SH-SY5Y (cell line): ENCODE results near the gene LRRC25.

ENCODE experiments used
- GATA2 ChIP-seq: IDR thresholded peaks from 2 replicates; pipeline ENCODE4 v1.6.1; 2011; ENCODE audit warnings: mild to moderate bottlenecking, low read depth, low read length
- GATA3 ChIP-seq: IDR thresholded peaks from 2 replicates; pipeline ENCODE4 v1.6.1; 2011; ENCODE audit warnings: low read depth, mild to moderate bottlenecking, low read length, moderate library complexity

Gene LRRC25

DNA sequence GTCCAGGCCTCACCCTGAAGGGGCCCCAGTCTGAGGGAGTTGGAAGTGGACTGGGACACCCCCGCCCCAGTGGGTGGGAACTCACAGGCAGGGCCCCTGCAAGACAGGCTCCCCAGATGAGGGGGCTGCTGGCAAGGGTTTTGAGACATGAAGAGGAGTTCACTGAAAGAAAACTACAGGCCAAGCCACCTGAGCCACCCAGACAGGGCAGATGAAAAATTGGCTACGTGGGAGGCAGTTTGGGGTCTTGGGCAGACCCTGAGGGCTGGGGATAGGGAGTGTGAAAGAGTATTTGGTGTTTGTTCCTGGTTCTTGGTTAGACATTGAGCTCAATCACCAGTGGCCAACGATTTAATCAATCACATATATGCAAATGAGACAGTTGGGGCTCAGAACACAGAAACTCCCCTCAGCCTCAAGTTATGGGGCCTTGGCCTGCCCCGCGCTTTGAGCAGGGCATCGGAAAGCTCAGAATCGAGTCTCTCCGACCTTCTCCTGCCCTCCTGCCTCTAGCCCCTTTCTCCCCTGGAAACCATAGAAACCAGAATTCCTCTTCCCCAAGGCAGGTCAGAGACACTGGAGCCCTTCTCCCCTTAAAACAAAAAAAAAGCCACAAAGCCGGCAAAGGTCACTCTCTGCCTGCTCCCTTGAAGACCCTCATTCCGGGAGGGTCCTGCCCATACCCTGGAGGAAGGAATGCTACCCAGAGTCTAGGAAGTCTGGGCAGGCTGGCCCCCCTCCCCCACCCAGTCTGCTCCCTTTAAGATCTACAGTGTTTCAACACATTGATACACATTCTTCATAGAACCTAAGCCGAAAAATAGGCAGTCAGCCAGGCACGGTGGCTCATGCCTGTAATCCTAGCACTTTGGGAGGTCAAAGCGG lies 41.8 kb upstream of the LRRC25 start:
- TF ChIP-seq GATA2 (no peak), GATA3 (no peak)

DNA sequence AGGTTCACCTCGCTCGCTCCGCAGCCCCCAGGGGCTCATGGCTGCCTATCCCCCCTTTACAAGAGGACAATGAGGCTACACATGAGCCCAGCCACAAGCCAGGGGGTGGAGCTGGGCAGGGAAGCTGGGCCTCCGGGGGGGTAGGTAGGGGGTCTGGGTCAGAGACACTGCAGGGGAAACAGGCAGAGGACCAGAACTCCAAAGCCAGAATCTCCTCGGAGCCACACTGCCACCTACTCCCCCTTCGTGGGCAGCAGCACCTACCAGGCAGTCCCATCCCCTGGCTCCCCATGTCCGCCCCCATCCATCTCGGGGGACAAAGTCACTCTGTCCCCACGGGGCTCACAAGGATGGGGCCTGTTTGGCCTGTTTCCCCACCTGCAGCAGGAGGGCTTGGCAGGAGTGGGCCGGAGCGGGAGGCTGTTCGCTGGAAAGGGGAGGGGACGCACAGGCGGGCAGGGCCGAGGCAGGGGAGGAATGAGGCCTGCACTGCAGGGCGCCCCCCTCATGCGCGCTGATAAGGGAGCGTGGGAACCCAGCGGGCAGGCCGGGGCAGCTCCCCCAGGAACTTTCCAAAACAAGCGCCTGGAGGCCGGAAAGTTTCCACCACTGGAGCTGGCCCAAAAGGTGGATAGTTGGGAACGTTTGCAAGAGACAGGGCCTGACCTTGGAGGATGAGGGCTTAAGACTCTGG lies 41.1 kb upstream of the LRRC25 start:
- no peak for TF ChIP-seq GATA3
- TF ChIP-seq GATA2 = no peak

DNA sequence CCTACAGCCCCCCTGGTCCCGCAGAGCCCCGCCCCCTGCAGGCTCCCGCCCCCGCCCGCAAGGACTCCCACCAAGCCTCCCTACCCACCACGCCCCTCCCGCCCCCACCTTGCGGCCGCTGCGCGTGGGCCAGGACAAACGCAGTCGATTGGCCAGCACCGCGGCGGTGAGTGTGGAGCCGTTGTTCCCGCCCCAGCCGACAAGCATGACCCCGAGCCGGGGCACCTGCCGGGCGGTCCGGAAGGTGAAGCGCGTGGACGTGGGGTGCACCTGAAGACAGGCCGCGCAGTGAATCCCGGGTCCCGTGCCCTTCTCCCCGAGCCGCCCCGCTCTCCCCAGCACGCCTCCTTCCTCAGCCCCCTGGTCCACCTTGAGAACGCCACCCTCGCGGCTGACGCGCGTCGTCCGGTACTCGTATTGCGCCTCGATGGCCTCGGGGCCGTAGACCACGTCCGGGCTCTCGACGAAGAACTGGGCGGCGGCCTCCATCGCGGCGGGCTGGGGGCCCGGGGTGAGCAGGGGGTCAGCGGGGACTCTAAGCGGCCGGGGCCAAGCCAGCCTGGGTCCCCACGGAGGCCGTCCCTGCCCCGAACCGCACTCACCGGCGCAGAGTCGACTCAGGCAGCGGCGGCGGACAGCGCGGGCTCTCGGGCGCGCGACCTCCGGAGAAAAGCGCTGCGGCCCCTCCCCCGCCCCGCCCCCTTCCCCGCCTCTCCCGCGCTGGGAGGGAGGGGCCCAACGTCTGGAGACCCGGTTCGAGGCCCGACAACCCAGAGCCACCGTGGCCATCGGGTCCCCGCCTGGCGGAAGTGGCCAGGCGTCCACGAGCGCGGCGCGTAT lies 40.3 kb upstream of the LRRC25 start, which contains the start of gene ISYNA1:
TSS of gene ISYNA1 (minus strand) at position 643 of the 840 bp plus-strand sequence. CDS start at position 489, 154 bp downstream.
- no peak for TF ChIP-seq GATA3
- no peak for TF ChIP-seq GATA2

DNA sequence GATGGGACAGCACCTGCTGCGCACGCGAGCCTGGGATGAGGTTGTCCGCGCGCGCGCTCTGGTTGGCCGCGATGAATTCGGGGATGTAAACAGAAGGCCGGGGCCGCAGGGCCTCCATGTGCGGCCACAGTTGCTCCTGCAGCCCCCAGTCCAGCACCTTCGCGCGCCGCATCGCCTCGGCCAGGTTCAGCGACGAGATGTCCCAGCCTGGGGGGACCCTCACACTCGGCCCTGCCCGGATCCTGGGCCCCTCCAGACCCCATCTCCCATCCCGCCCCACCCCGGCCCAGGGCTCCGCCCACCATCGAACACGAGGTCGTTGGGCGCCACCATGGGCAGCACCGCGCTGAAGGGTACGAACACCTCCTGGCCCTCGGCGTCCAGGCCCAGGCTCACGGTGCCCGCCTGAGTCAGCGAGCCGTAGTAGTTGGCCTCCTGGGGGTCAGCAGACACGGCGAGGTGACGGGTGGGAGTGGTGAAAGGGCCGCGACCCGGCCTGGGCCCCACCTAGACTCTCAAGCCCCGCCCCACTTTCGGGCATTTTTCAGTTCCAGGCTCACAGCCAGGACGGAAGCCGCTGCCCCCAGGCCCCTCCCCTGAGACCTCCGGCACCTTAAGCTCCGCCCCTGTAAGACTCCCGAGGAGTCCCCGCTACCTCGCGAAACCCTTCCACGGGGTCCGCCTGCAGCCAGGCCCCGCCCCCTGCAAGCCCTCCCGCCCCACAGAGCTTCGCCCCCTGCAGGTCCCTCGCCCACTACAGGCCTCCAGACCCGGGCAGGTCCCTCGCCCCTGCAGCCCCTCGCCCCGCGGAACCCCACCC lies 39.5 kb upstream of the LRRC25 start:
- no peak for TF ChIP-seq GATA2
- no peak for TF ChIP-seq GATA3

DNA sequence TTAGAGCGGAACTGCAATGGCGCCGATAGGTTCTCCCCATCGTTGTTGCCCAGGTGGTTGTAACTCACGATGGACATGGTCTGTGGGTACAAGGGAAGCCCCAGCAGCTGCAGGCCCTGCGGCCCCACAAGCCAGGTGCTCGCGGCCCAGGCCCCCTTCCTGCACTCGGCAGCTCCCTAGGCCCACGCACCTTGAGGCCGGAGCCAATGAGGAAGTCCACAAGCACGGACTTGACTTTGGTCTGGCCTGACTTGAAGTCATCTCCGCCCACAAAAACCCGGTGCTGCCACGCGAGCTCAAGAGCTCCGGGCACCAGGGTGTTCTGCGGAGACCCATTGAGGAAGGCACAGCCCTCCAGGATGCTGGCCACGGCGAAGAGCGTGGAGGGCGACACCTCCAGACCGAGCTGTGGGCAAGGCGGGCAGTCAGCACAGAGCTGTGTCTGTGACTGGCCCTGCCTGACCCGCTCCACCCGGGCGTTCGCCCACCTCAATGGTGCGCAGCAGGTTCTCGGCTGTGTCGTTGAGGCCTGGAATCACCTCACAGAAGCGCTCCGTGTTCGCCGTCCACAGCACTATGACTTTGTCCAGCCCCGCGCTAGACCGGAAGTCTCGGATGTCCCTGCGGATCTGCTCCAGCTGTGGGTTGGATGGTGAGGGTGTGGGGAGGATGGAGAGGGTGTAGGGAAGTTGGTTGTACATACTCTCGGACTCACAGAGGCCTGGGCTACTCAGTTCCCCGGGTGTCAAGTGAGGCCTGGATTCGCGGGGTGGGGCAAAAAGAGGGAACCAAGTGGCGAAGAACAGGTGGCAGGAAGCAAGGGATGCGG lies 38.6 kb upstream of the LRRC25 start:
- no peak for TF ChIP-seq GATA2
- no peak for TF ChIP-seq GATA3

DNA sequence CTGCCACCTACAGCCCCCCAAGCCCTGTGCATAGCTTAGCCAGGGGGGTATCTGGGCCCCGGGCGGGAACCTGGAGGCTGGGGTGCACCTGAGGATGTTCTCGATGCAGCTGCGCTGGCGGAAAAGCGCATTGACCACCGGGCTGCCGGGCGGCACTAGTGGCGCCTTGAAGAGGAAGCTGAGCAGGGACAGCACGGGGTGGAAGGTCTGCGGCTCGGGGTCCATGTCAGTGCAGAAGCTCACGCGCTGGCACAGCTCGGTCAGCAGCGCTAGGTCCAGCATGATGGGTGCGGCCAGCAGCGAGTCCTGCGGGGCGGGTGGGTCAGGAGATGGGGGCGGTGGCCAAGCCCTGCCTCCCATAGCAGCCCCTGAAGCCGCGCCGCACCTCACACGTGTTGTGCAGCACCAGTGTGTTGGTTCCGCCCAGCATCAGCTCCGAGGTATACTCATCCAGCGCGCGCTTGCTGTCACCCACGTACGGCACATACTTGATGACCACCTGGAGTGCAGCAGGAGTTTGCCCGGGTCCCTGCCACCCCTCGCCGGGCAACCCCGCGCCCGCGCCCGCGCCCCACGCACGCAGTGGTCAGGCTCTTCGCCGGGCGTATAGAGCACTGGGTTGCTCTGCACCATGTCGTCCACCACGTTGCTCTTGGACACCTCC lies 37.9 kb upstream of the LRRC25 start:
- TF ChIP-seq GATA3 (no peak), GATA2 (no peak)

DNA sequence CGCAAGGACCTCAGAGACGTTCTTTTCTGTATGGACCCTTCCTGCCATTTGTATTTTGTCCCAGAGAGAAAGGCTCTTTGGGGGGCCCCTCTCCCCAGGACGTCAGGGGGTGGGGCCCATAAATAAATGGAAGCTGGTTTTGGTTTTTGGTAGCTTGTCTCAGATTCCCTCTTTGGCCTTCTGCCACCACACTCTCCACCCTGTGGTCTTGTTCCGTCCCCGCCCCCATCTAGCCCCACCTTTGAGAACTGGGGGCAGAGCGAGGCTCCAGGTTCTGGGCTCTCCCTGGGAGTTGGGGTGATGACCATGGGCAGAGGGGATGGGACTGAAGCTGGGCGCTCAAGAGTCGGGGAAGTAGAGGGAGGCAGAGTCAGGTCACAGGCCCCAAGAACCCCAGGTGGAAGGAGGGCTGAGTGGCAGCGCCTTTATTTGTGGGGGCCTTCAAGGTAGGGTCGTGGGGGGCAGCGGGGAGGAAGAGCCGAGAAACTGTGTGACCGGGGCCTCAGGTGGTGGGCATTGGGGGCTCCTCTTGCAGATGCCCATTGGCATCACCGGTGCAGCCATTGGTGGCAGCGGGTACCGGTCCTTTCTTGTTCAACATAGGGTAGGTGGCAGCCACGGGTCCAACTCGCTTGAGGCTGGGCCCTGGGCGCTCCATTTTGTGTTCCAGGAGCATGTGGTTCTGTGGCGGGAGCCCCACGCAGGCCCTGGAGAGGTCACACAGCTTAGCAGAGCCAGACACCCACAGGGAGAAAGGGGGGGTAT lies 37.2 kb upstream of the LRRC25 start:
- no peak for TF ChIP-seq GATA2
- no peak for TF ChIP-seq GATA3

DNA sequence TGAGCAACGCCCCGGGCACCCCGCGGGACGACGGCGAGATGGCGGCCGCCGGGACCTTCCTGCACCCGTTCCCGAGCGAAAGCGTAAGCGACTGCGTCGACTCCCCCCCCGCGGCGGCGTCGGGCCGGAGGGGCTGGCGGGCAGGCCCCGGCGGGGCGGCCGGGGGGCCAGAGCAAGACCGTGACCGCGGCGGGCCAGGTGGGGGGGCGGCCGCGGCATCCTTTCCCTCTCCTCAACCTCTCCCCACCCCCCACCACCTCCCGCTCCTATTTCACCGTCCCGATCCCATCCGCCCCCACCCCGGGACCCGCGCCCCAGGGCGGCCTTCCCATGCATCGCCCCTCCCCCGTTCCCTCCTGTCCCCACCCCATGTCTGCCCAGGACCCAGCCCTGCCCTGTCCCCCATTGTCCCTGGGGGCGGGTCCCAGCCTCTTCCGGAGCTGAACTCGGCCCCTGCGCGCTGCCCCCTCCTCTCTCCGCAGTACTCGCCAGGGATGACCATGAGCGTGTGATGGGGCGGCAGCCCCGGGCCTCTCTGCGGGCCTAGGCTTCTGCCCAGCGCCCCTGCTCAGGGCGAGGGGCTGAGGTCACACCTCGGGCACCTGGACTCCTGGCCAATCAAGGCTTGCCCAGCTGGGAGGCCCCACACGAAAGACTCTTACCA lies 36.4 kb upstream of the LRRC25 start:
- TF ChIP-seq GATA2 (no peak), GATA3 (no peak)

DNA sequence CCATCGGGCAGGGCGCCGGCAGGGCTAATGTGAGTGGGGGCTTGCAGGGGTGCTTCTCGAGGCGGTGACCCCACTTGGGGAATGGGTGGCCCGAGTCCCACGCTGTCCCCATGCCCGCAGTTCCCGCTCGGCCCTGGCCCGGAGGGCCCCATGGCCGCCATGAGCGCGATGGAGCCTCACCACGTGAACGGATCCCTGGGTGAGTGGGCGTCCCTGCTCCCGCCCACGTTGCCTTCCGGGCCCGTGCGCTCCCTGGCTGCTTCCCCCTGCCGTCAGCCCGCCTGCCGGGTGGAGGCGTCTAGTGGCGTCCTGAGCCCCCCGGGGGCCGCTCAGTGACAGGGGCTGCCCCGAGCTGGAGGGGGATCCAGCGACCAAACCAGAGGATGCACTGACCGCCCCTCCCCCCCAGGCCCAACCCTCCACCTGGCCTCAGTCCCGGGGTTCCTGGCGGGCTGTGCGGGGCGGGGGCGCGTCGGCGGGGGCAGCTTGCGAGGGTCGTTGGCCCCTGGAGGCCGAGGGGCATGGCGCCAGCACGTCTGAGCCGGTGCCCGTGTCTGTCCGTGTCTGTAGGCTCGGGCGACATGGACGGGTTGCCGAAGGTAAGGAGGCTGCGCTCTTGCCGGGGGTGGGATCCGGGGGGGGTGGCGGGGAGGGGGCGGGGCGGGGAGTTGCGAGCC lies 35.7 kb upstream of the LRRC25 start:
- TF ChIP-seq GATA3 = no peak

DNA sequence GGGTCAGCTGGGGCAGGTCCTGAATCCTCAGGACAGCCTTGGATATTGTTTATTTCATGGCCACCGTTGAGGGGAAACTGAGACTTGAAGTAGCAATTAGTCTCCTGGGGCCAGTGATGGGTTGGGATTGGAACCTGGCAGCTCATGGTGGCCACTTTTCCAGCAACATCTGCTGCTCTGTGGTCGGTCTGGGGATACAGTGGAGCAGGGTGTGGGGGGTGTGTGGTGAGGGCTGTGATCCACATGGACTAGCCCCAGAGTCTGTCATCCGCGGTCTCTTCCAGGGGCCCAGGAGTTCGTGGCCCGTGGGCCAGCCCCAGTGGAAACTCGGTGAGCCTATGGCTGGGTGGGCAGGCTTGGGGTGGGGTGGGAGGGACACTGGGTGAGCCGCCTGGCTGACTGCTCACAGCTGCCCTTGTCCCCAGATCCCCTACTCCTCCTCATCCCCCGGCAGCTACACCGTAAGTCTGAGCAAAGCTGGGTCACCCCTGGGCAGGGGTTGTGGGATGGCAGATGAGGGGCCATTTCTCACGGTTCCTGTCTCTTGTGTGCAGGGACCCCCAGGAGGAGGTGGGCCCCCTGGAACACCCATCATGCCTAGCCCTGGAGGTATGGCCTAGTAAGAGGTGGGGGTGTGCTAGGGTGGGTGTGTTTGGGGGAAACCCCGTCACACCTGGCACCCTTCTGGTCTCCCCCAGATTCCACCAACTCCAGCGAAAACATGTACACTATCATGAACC lies 35.0 kb upstream of the LRRC25 start:
- TF ChIP-seq GATA2 (no peak), GATA3 (no peak)
